VCaP (cell line): Measurements from ENCODE around the gene SPOCK1.

ENCODE experiments used
- H3K27ac ChIP-seq: fragments of 450-650 bp; 2 replicates; pipeline ENCODE4 v1.5.1; 2017
- CTCF ChIP-seq: fragments of 450-650 bp; conservative IDR thresholded peaks from 2 replicates; pipeline ENCODE4 v1.5.1; 2017; ENCODE audit warnings: mild to moderate bottlenecking, moderate library complexity

Gene SPOCK1

DNA sequence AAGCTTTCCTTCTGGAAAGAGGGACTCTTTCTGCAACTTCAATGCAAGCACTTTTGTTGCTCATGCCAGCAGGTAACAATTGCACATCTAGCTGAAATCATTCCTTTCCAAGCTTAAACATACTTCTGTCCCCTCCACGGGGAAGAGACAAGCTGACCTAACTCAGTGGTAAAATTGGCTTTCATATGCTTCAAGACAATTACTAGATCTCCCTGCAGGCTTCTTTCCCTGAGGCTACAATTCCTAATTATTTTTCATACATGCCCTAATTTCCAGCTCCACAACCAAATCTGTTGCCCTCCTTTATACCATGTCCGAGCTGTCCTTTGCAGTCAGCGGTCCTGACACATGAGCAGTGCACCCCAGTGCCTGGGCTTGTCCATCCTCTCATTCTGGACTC lies 324.9 kb downstream of the SPOCK1 start:
- no peak overlapping the region for H3K27ac ChIP-seq

GRCh38 chr5:137172258-137172657 lies 326.9 kb downstream of the SPOCK1 start:
- no peak for TF ChIP-seq CTCF

More for the DNA sequence above, 324.9 kb downstream of the SPOCK1 start:
- TF ChIP-seq CTCF = no peak

DNA sequence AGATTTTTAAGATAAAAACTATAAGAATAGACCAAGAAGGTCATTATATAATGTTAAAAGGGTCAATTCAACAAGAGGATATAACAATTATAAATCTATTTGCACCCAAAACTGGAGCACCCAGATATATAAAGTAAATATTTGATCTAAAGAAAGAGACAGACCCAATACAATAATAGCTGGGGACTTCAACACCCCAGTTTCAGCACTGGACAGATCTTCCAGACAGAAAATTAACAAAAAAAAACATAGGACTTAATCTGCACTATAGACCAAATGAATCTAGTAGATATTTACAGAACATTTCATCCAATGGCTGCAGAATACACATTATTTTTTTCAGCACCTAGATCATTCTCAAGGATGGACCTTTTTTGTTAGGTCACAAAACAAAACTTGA lies 331.9 kb downstream of the SPOCK1 start:
- no peak overlapping the region for H3K27ac ChIP-seq
- TF ChIP-seq CTCF = no peak

More at GRCh38 chr5:137172258-137172657, 326.9 kb downstream of the SPOCK1 start:
- no peak overlapping the region for H3K27ac ChIP-seq

GRCh38 chr5:137164961-137165360 lies 334.2 kb downstream of the SPOCK1 start:
- TF ChIP-seq CTCF = no peak
- no peak overlapping the region for H3K27ac ChIP-seq

DNA sequence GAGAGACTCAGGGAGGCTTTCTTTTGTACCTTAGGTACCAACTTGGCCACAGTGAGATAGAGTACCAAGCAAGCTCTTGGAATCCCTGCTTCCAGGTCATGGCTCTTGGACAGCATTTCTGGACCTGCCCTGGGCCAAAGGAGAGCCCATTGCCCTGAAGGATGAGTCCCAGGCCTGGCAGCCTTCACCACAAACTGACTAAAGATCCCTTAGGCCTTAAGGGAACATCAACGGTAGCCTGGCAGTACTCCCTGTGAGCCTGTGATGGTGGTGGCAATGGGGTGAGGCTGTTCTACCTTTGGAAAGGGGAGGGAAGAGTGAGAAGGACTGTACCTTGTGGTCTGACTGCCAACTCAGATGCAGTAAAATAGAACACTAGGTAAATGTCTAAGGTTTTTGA lies 334.6 kb downstream of the SPOCK1 start:
- TF ChIP-seq CTCF = no peak
- no peak overlapping the region for H3K27ac ChIP-seq

- no peak for TF ChIP-seq CTCF
- H3K27ac ChIP-seq = no peak overlapping the region
These were observed 340.4 kb downstream of the SPOCK1 start for GRCh38 chr5:137158691-137159090.

DNA sequence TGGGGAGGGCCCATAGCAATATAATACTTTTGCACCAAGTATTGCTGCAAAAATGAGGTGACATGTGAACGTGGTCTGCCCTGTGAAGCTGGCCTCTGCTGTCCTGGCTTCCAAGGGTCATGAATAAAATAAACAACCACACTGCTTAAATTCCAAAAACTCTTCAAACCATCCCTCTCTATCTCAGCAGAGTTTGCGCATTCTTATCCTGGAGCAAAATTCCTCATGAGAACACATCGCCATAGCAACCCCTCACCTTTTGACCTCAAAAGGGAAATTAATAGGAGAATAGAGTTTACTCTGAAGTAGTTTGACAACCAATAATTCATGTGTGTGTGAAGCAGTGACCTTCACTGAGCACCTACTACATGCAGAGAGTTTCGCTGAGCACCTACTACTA lies 342.9 kb downstream of the SPOCK1 start:
- no peak for TF ChIP-seq CTCF
- H3K27ac ChIP-seq = no peak overlapping the region
